ENCODE data around the gene CCDC102A.
"Not testable (repeated sequence)": the region's sequence is repeated elsewhere in the genome, so short reads cannot be mapped to it uniquely, and the experiment has no call there.

CCDC102A gene

GRCh38 chr16:57505169-57505568 lies 31.2 kb downstream of the CCDC102A start:
- DNase-seq (ENCODE audit: low spot score), result no peak
- Histone ChIP-seq H3K4me3 (no peak overlapping the region), H3K27ac (no peak overlapping the region)
- TF ChIP-seq CTCF (IDR thresholded peaks at IDR 0.05), result no peak

- TF ChIP-seq CTCF (IDR thresholded peaks at IDR 0.05), result no peak
- Histone ChIP-seq H3K27ac (no peak overlapping the region), H3K4me3 (no peak overlapping the region)
- DNase-seq (ENCODE audit: low spot score), result no peak
Observed at GRCh38 chr16:57504491-57504890, 31.9 kb downstream of the CCDC102A start.

- TF ChIP-seq CTCF (IDR thresholded peaks at IDR 0.05), result no peak
- Histone ChIP-seq H3K27ac (no peak overlapping the region), H3K4me3 (no peak overlapping the region)
- no peak for DNase-seq (ENCODE audit: low spot score)
Observed at GRCh38 chr16:57504001-57504400, 32.4 kb downstream of the CCDC102A start.

GRCh38 chr16:57503366-57503765 lies 33.0 kb downstream of the CCDC102A start:
- DNase-seq (ENCODE audit: low spot score), result no peak
- TF ChIP-seq CTCF (IDR thresholded peaks at IDR 0.05), result no peak
- no peak overlapping the region for H3K4me3 ChIP-seq
- H3K27ac ChIP-seq, result no peak overlapping the region

GRCh38 chr16:57502048-57502775 lies 34.2 kb downstream of the CCDC102A start:
- no peak overlapping the region for H3K27ac ChIP-seq
- no peak for TF ChIP-seq CTCF (IDR thresholded peaks at IDR 0.05)
- H3K4me3 ChIP-seq, result no peak overlapping the region
- no peak for DNase-seq (ENCODE audit: low spot score)

GRCh38 chr16:57501492-57501891 lies 34.9 kb downstream of the CCDC102A start:
- no peak for DNase-seq (ENCODE audit: low spot score)
- no peak for TF ChIP-seq CTCF (IDR thresholded peaks at IDR 0.05)
- Histone ChIP-seq H3K27ac (no peak overlapping the region), H3K4me3 (no peak overlapping the region)

GRCh38 chr16:57500578-57501111 lies 35.7 kb downstream of the CCDC102A start:
- no peak for DNase-seq (ENCODE audit: low spot score)
- TF ChIP-seq CTCF (IDR thresholded peaks at IDR 0.05), result no peak
- Histone ChIP-seq H3K27ac (no peak overlapping the region), H3K4me3 (no peak overlapping the region)

- not testable (repeated sequence) for H3K27ac ChIP-seq; H3K4me3 ChIP-seq; DNase-seq (ENCODE audit: low spot score)
Observed at GRCh38 chr16:57499941-57500340, 36.4 kb downstream of the CCDC102A start.

Measured in coronary artery (tissue), 2 donors.